Spleen (tissue), 11 donors: ENCODE measurements around the gene PTPN2. TPM values are rescaled to one million over a fixed set of nuclear protein-coding genes. Genes with fewer than 3 reads are reported as not detected.

Source experiments
- DNase-seq: peaks from one replicate; pipeline ENCODE4 v3.0.0-alpha.2; 2020
- H3K27ac ChIP-seq, 8 donors: fragments of 200-600 bp; sonication (generic) in 7 of 8; 1 replicate in 4 of 8; 2 replicates in 4 of 8; pipeline versions ENCODE4 v1.5.0 to v1.8.0; 2016 to 2021; ENCODE audit warnings: inconsistent platforms in 4 of 8, mild to moderate bottlenecking in 4 of 8, moderate library complexity in 1 of 8
- H3K27me3 ChIP-seq, 7 donors: fragments of 200-600 bp; sonication (generic) in 6 of 7; replicated peaks in 1 of 7; 1 replicate in 4 of 7; 2 replicates in 3 of 7; pipeline versions ENCODE4 v1.5.0 to v1.8.0; 2016 to 2021; ENCODE audit warnings: inconsistent platforms in 3 of 7, mild to moderate bottlenecking in 1 of 7
- H3K36me3 ChIP-seq, 6 donors: fragments of 200-600 bp; sonication (generic) in 5 of 6; 1 replicate in 4 of 6; 2 replicates in 2 of 6; pipeline versions ENCODE4 v1.5.0 to v1.8.0; 2016 to 2021; ENCODE audit warnings: inconsistent platforms in 2 of 6
- H3K4me1 ChIP-seq, 6 donors: fragments of 200-600 bp; sonication (generic) in 5 of 6; 1 replicate in 3 of 6; 2 replicates in 3 of 6; pipeline versions ENCODE4 v1.5.0 to v1.8.0; 2016 to 2021; ENCODE audit warnings: inconsistent platforms in 3 of 6
- H3K4me3 ChIP-seq, 8 donors: fragments of 200-600 bp; sonication (generic) in 7 of 8; 1 replicate in 4 of 8; 2 replicates in 4 of 8; pipeline versions ENCODE4 v1.5.0 to v1.8.0; 2016 to 2021; ENCODE audit warnings: inconsistent platforms in 4 of 8, mild to moderate bottlenecking in 4 of 8, moderate library complexity in 2 of 8
- H3K9me3 ChIP-seq, 8 donors: fragments of 200-600 bp; sonication (generic) in 7 of 8; 1 replicate in 4 of 8; 2 replicates in 4 of 8; pipeline versions ENCODE4 v1.5.0 to v1.8.0; 2016 to 2021; ENCODE audit warnings: inconsistent platforms in 4 of 8
- CTCF ChIP-seq, 11 experiments: fragments of 200-600 bp in 7 of 11; fragments of 450-650 bp in 4 of 11; sonication (generic) in 4 of 11; IDR thresholded peaks in 8 of 11; conservative IDR thresholded peaks in 3 of 11; 1 replicate in 7 of 11; 2 replicates in 4 of 11; pipeline versions ENCODE4 v1.4.0 to v1.8.0; 2016 to 2021; ENCODE audit warnings: antibody characterized with exemption in 11 of 11, inconsistent platforms in 4 of 11, mild to moderate bottlenecking in 1 of 11
- POLR2A ChIP-seq, 3 donors: fragments of 450-650 bp; IDR thresholded peaks; one replicate each; pipeline ENCODE4 v1.5.1; 2017; ENCODE audit warnings: antibody characterized with exemption in 3 of 3, mild to moderate bottlenecking in 1 of 3
- POLR2AphosphoS5 ChIP-seq, 3 donors: sonication (generic); formaldehyde crosslinking; IDR thresholded peaks; one replicate each; pipeline ENCODE4 v1.5.1; 2017; ENCODE audit warnings: antibody characterized with exemption in 3 of 3
- WGBS, 5 donors: extraction: QIAGEN DNeasy Blood & Tissue Kit in 3 of 5; methylation state at CpG; one replicate each; pipeline versions ENCODE4 v1.1.5 to v1.1.7; 2013 to 2018; 5-methylcytosine and 5-hydroxymethylcytosine counted together
- intact Hi-C: fragments of 100-400 bp; cut with DNase I; formaldehyde crosslinking; loops from one replicate; pipeline ENCODE4 v1.15.0; 2023; ENCODE audit warnings: low total_unique reads
- polyA plus RNA-seq, 3 donors: library from polyadenylated mRNA; stranded (reverse); fragments of 200-250 nt; gene quantifications; one replicate each; pipeline ENCODE4 v1.2.1, GENCODE V29; 2013
- total RNA-seq, 7 donors: library from RNA; depleted of rRNA in 3 of 7; stranded (reverse); fragments of >200 nt in 3 of 7; fragmentation: NEBNext Ultra II Directional in 4 of 7; extraction: Animal tissue kit (Norgen Biotek cat#: 25700) in 4 of 7; gene quantifications; one replicate each; pipeline versions ENCODE4 v1.1.0 to v1.2.1, GENCODE V29; 2016 to 2021
- donor health status: healthy with polysubstance abuse.
- donor health status: DM: no; HTN: no; CAD: no; lungs with moderate emphysema.
- donor health status: DM: no; HTN: no; CAD: no.
- donor health status: Bipolar disorder and iron deficiency.
- donor health status: healthy.
- donor health status: DM: no; HTN: no; CAD: no.
- donor health status: DM: yes; HTN: yes; CAD: no.

PTPN2 gene
- total and polyA plus RNA-seq, 10 donors, result 47.9 to 92.1 (median 63.3) TPM

GRCh38 chr18:12922266-12922665 is 38.2 kb upstream of the PTPN2 start:
- DNase-seq, result no peak
- Histone ChIP-seq H3K4me3 (no peak overlapping the region), H3K4me1 (peaks cover 0 to 8% (median 0%) of the 10 kb centered on the region in 6 donors), H3K36me3 (no peaks in the 10 kb centered on the region), H3K27ac (no peak overlapping the region), H3K27me3 (no peaks in the 10 kb centered on the region), H3K9me3 (no peaks in the 10 kb centered on the region)
- TF ChIP-seq POLR2AphosphoS5 (IDR thresholded peaks at IDR 0.05) (no peak), CTCF (IDR thresholded peaks at IDR 0.05 in 8 of 11, conservative IDR thresholded peaks at IDR 0.05 in 3 of 11) (no peak), POLR2A (IDR thresholded peaks at IDR 0.05) (no peak)
- intact Hi-C loops, result no loop called here
- WGBS, 5 donors, result 72 to 91% (median 85%) methylated on average over 1 of the region's 1 CpG

GRCh38 chr18:12921178-12921577 is 37.1 kb upstream of the PTPN2 start:
- H3K27ac ChIP-seq, result peak overlapping the region in 3 of 8 donors; percentile 21 to 63 (median 50)

GRCh38 chr18:12911929-12912703 is 28.1 kb upstream of the PTPN2 start:
- H3K4me3 ChIP-seq, result peak overlapping the region in 7 of 8 donors; percentile 33 to 68 (median 43)
- no peaks in the 10 kb centered on the region for H3K36me3 ChIP-seq
- 57 to 77% (median 68%) methylated on average over 35 to 75 of the region's 75 CpGs for WGBS, 5 donors
- TF ChIP-seq CTCF (IDR thresholded peaks at IDR 0.05 in 8 of 11, conservative IDR thresholded peaks at IDR 0.05 in 3 of 11) (no peak), POLR2AphosphoS5 (IDR thresholded peaks at IDR 0.05) (no peak), POLR2A (IDR thresholded peaks at IDR 0.05) (no peak)
- H3K27me3 ChIP-seq, result peaks cover 0 to 32% (median 0%) of the 10 kb centered on the region in 7 donors
- H3K9me3 ChIP-seq, result peaks cover 0 to 17% (median 0%) of the 10 kb centered on the region in 8 donors
- peaks cover 6 to 20% (median 15%) of the 10 kb centered on the region in 6 donors for H3K4me1 ChIP-seq
- no peak overlapping the region for H3K27ac ChIP-seq
- intact Hi-C loops, result no loop called here
- DNase-seq, result peak; percentile 78

More at GRCh38 chr18:12921178-12921577, 37.1 kb upstream of the PTPN2 start:
- DNase-seq, result no peak
- no peaks in the 10 kb centered on the region for H3K9me3 ChIP-seq
- intact Hi-C loops, result no loop called here
- WGBS, 5 donors, result 52 to 63% (median 60%) methylated on average over 7 of the region's 7 CpGs
- TF ChIP-seq CTCF (IDR thresholded peaks at IDR 0.05 in 8 of 11, conservative IDR thresholded peaks at IDR 0.05 in 3 of 11) (no peak), POLR2AphosphoS5 (IDR thresholded peaks at IDR 0.05) (no peak)
- H3K36me3 ChIP-seq, result no peaks in the 10 kb centered on the region
- no peaks in the 10 kb centered on the region for H3K27me3 ChIP-seq
- H3K4me1 ChIP-seq, result peaks cover 0 to 8% (median 0%) of the 10 kb centered on the region in 6 donors
- H3K4me3 ChIP-seq, result peak overlapping the region in 1 of 8 donors; percentile 14
